Lower lobe of right lung (tissue), 2 donors: ENCODE data around the gene IGFALS. TPM values are rescaled to one million over a fixed set of nuclear protein-coding genes. Genes with fewer than 3 reads are reported as not detected.
A peak's percentile ranks its signal among the peaks of the same experiment; 100 is the strongest.

Source experiments
- ATAC-seq, 2 donors: fragments of 200-7000 bp; cut with Tn5 transposase; one replicate each; pipeline ENCODE4 v1.9.1; 2020 to 2022; ENCODE audit warnings: mild to moderate bottlenecking in 2 of 2, moderate library complexity in 2 of 2
- DNase-seq: peaks from one replicate; pipeline ENCODE4 v3.0.0-alpha.2; 2020
- H3K27ac ChIP-seq: fragments of 200-600 bp; one replicate; pipeline ENCODE4 v1.8.0; 2022
- H3K27me3 ChIP-seq: fragments of 200-600 bp; one replicate; pipeline ENCODE4 v1.8.0; 2022; ENCODE audit warnings: low read depth
- H3K36me3 ChIP-seq: fragments of 200-600 bp; one replicate; pipeline ENCODE4 v1.8.0; 2022; ENCODE audit warnings: mild to moderate bottlenecking
- H3K4me1 ChIP-seq: fragments of 200-600 bp; one replicate; pipeline ENCODE4 v1.8.0; 2022
- H3K4me3 ChIP-seq: fragments of 200-600 bp; one replicate; pipeline ENCODE4 v1.8.0; 2022; ENCODE audit warnings: mild to moderate bottlenecking
- H3K9me3 ChIP-seq: fragments of 200-600 bp; one replicate; pipeline ENCODE4 v1.8.0; 2022
- CTCF ChIP-seq: fragments of 200-600 bp; IDR thresholded peaks from one replicate; pipeline ENCODE4 v1.8.0; 2022; ENCODE audit warnings: antibody characterized with exemption, mild to moderate bottlenecking
- intact Hi-C: fragments of 100-400 bp; cut with DNase I; formaldehyde crosslinking; loops from one replicate; pipeline ENCODE4 v1.11.0; 2022
- total RNA-seq: library from RNA; stranded (reverse); fragmentation: NEBNext Ultra II Directional; extraction: Animal tissue kit (Norgen Biotek cat#: 25700); gene quantifications from one replicate; pipeline ENCODE4 v1.2.1, GENCODE V29; 2021
- donor health status: DM: no; HTN: yes; CAD: no; lungs with severe emphysema.

Gene IGFALS
- total RNA-seq, 1 donor from 2014 or later = 0.97 TPM

- Histone ChIP-seq H3K36me3 (peaks cover 50% of the 10 kb centered on the region), H3K27me3 (no peaks in the 10 kb centered on the region), H3K4me1 (peaks cover 37% of the 10 kb centered on the region), H3K9me3 (no peaks in the 10 kb centered on the region), H3K27ac (peak overlapping the region; percentile 94), H3K4me3 (peak overlapping the region; percentile 98)
- intact Hi-C loops = no loop called here
- DNase-seq (peak; percentile 73), ATAC-seq (peak; percentile 1 to 8)
- no peak for TF ChIP-seq CTCF
Measured at GRCh38 chr16:1770328-1771187, 22.9 kb downstream of the IGFALS start.

- Histone ChIP-seq H3K4me3 (peak overlapping the region; percentile 98), H3K27me3 (no peaks in the 10 kb centered on the region), H3K4me1 (peaks cover 32% of the 10 kb centered on the region), H3K9me3 (no peaks in the 10 kb centered on the region), H3K27ac (peak overlapping the region; percentile 94), H3K36me3 (peaks cover 54% of the 10 kb centered on the region)
- DNase-seq (no peak), ATAC-seq (no peak)
- intact Hi-C loops = no loop called here
- no peak for TF ChIP-seq CTCF
Measured at GRCh38 chr16:1769402-1770300, 23.9 kb downstream of the IGFALS start.

GRCh38 chr16:1768767-1769401 is 24.6 kb downstream of the IGFALS start:
- TF ChIP-seq CTCF = no peak

GRCh38 chr16:1768061-1768766 is 25.3 kb downstream of the IGFALS start:
- ATAC-seq (no peak), DNase-seq (no peak)
- peaks cover 20% of the 10 kb centered on the region for H3K4me1 ChIP-seq
- intact Hi-C loops = no loop called here
- no peaks in the 10 kb centered on the region for H3K9me3 ChIP-seq
- TF ChIP-seq CTCF = no peak
- H3K4me3 ChIP-seq = no peak overlapping the region
- peaks cover 66% of the 10 kb centered on the region for H3K36me3 ChIP-seq
- no peaks in the 10 kb centered on the region for H3K27me3 ChIP-seq
- no peak overlapping the region for H3K27ac ChIP-seq

More at GRCh38 chr16:1768767-1769401, 24.6 kb downstream of the IGFALS start:
- no peak overlapping the region for H3K4me3 ChIP-seq
- no peak overlapping the region for H3K27ac ChIP-seq
- no peak for DNase-seq
- H3K27me3 ChIP-seq = no peaks in the 10 kb centered on the region
- peaks cover 24% of the 10 kb centered on the region for H3K4me1 ChIP-seq
- intact Hi-C loops = no loop called here
- no peak for ATAC-seq
- H3K36me3 ChIP-seq = peaks cover 62% of the 10 kb centered on the region
- H3K9me3 ChIP-seq = no peaks in the 10 kb centered on the region
